AG08396 (cell line): Measurements from ENCODE around the gene KERA.

ENCODE experiments used
- DNase-seq: peaks from one replicate; pipeline ENCODE4 v3.0.0; 2012; ENCODE audit warnings: low spot score, mixed read lengths

The KERA gene

DNA sequence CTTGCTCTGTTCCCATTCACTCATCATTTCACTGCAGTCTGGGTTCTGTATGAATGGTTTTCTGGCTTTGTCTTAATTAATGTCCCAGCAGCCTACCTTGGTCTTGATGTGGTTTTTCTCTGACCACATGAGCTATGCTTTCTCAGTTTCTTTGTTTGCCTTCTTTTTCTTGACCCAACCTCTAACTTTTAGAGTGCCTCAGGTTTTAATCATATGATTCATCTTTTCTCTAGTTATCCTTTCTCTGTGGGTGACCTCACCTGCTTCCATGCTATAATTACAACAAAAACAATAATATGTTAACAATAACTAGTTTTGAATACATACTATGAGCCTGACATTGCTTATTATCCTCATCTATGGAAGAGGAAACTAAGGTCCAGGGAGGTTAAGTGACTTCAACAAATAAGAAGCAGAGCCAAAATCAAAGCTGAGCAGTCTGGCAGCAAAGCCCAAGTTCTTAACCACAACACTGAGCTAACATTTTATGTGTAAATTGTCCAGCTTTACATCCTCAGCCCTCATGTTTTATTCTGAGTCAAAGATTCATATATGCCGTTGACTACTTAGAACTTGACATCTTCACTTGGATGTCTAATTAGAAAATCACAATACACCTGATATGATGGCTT is 48.4 kb downstream of the KERA start:
- DNase-seq = no peak

DNA sequence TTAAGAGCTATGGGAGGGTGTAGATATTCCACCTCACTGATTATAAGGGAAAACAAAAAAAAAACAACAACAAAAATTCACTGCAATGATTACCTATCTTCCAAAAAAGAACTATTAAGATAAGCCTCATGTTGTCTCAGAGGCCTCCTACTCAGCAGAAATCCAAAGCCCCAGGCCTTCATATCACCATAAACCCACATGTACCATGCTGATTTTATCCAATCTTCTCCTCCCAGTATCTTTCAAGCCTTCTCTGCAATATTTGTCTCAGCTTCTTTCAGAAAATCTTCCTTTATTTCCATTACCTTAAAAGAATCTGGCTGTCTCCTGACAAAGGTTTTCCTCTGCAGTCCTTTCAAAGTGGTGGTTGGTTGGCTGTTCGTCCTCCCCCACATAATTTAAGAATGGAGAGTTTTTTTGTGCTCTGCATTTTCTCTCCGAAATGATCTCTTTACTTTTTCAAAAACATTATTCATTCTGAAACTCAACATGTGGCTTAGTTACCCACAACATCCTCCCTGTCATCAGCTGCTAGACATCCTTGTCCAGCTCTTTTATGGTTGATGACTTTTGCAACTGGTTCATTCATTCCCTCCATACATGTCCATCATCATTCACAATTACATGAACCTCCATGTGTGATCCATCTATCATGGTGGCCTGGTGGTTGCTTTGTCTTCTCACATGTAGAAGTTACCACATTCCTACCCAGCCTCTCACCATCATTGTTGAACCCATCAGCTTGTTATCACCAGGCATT is 50.1 kb downstream of the KERA start:
- DNase-seq = no peak

DNA sequence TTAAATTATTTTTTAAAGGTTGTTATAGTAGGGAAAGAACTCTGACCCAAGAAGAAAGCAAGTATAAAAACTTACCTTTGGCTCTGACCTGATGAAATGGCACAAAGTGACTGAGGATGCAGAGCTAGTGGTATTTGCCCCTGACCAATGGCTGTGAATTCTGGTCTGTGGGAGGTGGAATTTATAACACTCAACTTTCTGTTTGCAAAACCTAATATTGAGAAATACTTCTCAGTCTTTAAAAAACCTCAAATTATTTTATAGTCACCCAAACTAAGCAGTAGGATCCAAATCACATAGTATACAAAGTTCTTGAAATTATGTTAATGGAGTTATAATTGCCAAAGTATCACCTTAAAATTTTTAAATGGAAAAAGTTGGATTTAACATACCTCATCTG is 53.0 kb downstream of the KERA start, which contains the start of gene EPYC:
EPYC (minus strand) TSS at position 101 of the 400 bp plus-strand sequence. CDS start 2,407 bp downstream, outside the sequence.
- DNase-seq = no peak

DNA sequence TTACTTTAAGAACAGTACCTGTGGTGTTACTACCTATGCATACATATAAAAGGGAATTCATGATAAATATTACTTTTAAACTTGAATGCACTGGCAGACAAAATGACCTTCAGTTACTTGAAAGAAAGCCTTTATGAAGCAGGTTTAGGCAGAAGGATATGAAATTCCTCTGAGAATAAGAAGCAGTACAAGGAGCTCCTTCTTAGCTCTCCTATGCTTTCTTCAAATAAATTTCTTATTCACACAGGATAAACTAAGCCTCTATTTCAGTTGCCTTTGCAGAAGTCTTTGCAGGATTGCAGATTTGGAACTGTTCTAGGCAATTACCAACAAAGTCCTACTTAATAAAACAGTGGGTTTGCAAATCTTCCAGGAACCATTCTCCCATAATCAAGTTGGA is 54.1 kb downstream of the KERA start:
- DNase-seq = no peak

DNA sequence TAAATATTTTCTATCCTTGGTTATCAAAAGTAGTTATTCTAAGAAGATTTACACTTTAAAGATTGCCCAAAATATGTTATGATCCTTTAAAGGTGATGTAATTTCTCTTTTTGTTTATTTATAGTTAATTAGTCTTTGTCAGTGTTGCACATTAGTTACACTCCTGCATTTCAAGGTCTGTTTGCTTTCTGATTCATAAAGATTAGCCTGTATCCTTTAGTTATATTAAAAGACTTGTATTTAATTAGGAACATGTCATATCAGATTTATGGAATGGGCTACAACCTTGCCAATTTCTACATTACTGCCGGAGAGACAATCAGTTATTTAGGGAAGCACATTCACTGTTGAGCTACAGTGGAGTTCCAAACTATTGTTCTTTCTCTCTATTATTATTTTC is 56.5 kb downstream of the KERA start:
- no peak for DNase-seq
